ENCODE data around the gene CHST5. TPM values are rescaled to one million over a fixed set of nuclear protein-coding genes. Genes with fewer than 3 reads are reported as not detected.

The CHST5 gene
- total RNA-seq, 1 donor from 2014 or later, result 0.07 TPM

DNA sequence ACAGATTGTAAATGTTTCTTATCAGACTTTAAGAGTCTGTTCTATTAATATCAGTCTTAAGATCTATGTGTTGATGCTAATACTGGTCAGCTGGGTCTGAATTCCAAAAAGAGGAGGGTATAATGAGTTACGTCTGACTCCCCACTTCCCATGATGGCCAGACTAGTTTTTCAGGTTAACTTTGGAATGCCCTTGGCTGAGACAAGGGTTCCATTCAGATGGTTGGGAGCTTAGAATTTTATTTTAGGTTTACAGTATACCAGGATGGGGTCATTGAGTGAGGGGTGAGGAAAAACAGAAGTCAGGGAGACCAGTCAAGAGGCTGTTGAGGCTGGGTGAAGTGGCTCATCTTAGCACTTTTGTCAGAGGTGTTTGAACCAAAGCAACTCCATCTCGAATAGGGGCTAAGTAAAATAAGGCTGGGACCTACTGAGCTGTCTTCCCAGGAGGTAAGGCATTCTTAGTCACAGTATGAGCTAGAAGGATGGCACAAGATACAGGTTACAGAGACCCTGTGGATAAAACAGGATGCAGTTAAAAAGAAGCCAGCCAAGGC is 23.0 kb upstream of the CHST5 start:
- peaks cover 19% of the 10 kb centered on the region for H3K4me1 Mint-ChIP-seq (ENCODE audit: low read depth)
- no peak overlapping the region for H3K27ac Mint-ChIP-seq (ENCODE audit: unreplicated experiment)

DNA sequence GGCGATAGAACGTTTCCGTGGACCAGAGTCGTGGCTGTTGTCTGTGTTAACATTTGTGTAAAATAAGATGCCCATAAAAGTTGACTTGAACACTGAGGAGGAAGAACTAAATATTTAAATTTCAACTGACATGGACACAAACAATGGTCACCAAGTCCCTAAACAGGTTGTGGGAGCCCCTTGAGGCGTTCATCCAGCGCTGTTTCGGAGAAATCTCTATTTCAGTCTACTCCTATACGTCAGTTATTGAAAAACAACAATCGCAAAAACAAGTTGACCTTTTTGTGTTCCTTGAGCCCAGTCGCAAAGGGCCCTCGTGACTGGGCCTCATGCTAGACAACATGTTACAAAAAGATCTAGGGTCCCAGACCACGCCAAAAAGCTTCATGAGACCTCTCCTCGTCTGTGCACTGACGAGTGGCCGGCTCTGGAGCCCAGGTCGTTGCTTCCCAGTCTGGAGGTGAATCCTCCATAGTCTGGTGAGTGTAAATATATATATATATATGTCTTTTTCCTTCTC is 20.6 kb upstream of the CHST5 start:
- no peak for TF ChIP-seq CTCF (IDR thresholded peaks at IDR 0.05)
- H3K9me3 Mint-ChIP-seq (ENCODE audit: low read depth), result no peaks in the 10 kb centered on the region
- peak overlapping the region; percentile 95 for H3K4me3 Mint-ChIP-seq (ENCODE audit: unreplicated experiment)
- H3K36me3 Mint-ChIP-seq (ENCODE audit: low read depth), result no peaks in the 10 kb centered on the region
- peaks cover 19% of the 10 kb centered on the region for H3K4me1 Mint-ChIP-seq (ENCODE audit: low read depth)
- no peak for DNase-seq (ENCODE audit: low spot score)
- H3K27me3 Mint-ChIP-seq (ENCODE audit: low read depth), result no peaks in the 10 kb centered on the region
- H3K27ac Mint-ChIP-seq (ENCODE audit: unreplicated experiment), result peak overlapping the region; percentile 99

More for the DNA sequence above, 23.0 kb upstream of the CHST5 start:
- Mint-ChIP-seq H3K27me3 (ENCODE audit: low read depth) (peaks cover 5% of the 10 kb centered on the region), H3K4me3 (ENCODE audit: unreplicated experiment) (no peak overlapping the region), H3K36me3 (ENCODE audit: low read depth) (no peaks in the 10 kb centered on the region), H3K9me3 (ENCODE audit: low read depth) (no peaks in the 10 kb centered on the region)
- DNase-seq (ENCODE audit: low spot score), result no peak
- TF ChIP-seq CTCF (IDR thresholded peaks at IDR 0.05), result no peak

- peak; percentile 98 for DNase-seq (ENCODE audit: low spot score)
- Mint-ChIP-seq H3K36me3 (ENCODE audit: low read depth) (no peaks in the 10 kb centered on the region), H3K4me3 (ENCODE audit: unreplicated experiment) (peak within 1 kb of the TSS; percentile 95), H3K27me3 (ENCODE audit: low read depth) (no peaks in the 10 kb centered on the region), H3K27ac (ENCODE audit: unreplicated experiment) (peak within 1 kb of the TSS; percentile 99), H3K4me1 (ENCODE audit: low read depth) (peaks cover 19% of the 10 kb centered on the region), H3K9me3 (ENCODE audit: low read depth) (no peaks in the 10 kb centered on the region)
- TF ChIP-seq CTCF (IDR thresholded peaks at IDR 0.05), result no peak
Observed at GRCh38 chr16:75555707-75556430, 20.0 kb upstream of the CHST5 start, which contains the start of gene TMEM231. Gene TMEM231 (minus strand): TSS chr16:75556252. CDS start chr16:75556209, 43 bp downstream.

- Mint-ChIP-seq H3K27ac (ENCODE audit: unreplicated experiment) (peak overlapping the region; percentile 99), H3K9me3 (ENCODE audit: low read depth) (no peaks in the 10 kb centered on the region), H3K27me3 (ENCODE audit: low read depth) (no peaks in the 10 kb centered on the region), H3K4me1 (ENCODE audit: low read depth) (peaks cover 19% of the 10 kb centered on the region), H3K36me3 (ENCODE audit: low read depth) (no peaks in the 10 kb centered on the region), H3K4me3 (ENCODE audit: unreplicated experiment) (peak overlapping the region; percentile 95)
- peak; percentile 96 for DNase-seq (ENCODE audit: low spot score)
- TF ChIP-seq CTCF (IDR thresholded peaks at IDR 0.05), result no peak
Observed at GRCh38 chr16:75555213-75555706, 19.4 kb upstream of the CHST5 start.

DNA sequence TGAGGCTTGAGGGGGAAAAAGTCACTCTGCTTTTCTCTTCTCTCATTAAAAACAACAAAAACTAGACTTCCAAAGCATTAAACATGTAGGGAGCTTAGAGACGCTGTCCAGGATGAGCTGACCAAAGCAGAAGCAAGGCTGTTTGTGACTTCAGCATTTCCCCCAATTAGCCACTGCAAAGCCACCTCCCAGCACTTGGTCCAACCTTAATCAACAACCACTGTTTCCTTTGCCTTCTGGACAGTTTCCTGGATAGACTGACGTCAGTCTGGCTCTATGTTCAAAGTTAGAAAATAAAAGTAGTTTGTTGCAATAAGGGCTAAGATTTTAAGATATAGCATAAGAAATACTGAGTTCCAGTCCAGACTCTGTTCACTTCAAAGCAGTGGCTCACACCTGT is 17.0 kb upstream of the CHST5 start:
- no peak overlapping the region for H3K27ac Mint-ChIP-seq (ENCODE audit: unreplicated experiment)

More for the DNA sequence above, 17.0 kb upstream of the CHST5 start:
- Mint-ChIP-seq H3K4me1 (ENCODE audit: low read depth) (peaks cover 11% of the 10 kb centered on the region), H3K36me3 (ENCODE audit: low read depth) (no peaks in the 10 kb centered on the region), H3K9me3 (ENCODE audit: low read depth) (no peaks in the 10 kb centered on the region), H3K27me3 (ENCODE audit: low read depth) (no peaks in the 10 kb centered on the region), H3K4me3 (ENCODE audit: unreplicated experiment) (no peak overlapping the region)
- TF ChIP-seq CTCF (IDR thresholded peaks at IDR 0.05), result no peak
- no peak for DNase-seq (ENCODE audit: low spot score)
